GM18498 (cell line): Measurements from ENCODE around the gene ROS1.
"Not testable (repeated sequence)": the region's sequence is repeated elsewhere in the genome, so short reads cannot be mapped to it uniquely, and the experiment has no call there.

Experiments
- ATAC-seq: cut with Tn5 transposase; IDR thresholded peaks from one replicate; pipeline ENCODE4 v1.9.1; 2021; ENCODE audit warnings: mild to moderate bottlenecking, moderate library complexity; ENCODE audit not compliant: unreplicated experiment

Gene ROS1

GRCh38 chr6:117384659-117385058 lies 41.1 kb downstream of the ROS1 start:
- ATAC-seq: no peak

GRCh38 chr6:117381749-117382148 lies 44.0 kb downstream of the ROS1 start:
- ATAC-seq: no peak

- ATAC-seq: no peak
Observed at GRCh38 chr6:117380298-117380697, 45.4 kb downstream of the ROS1 start.

GRCh38 chr6:117375446-117375845 lies 50.3 kb downstream of the ROS1 start:
- no peak for ATAC-seq

GRCh38 chr6:117373211-117373813 lies 52.4 kb downstream of the ROS1 start:
- ATAC-seq: no peak

- not testable (repeated sequence) for ATAC-seq
Observed at GRCh38 chr6:117372289-117372688, 53.5 kb downstream of the ROS1 start.

GRCh38 chr6:117371492-117371891 lies 54.2 kb downstream of the ROS1 start:
- ATAC-seq: no peak

- no peak for ATAC-seq
Observed at GRCh38 chr6:117359581-117359980, 66.2 kb downstream of the ROS1 start.

GRCh38 chr6:117354671-117355070 lies 71.1 kb downstream of the ROS1 start:
- ATAC-seq: no peak

GRCh38 chr6:117352466-117353081 lies 73.2 kb downstream of the ROS1 start:
- ATAC-seq: peak; percentile 69

GRCh38 chr6:117351521-117351920 lies 74.2 kb downstream of the ROS1 start:
- no peak for ATAC-seq

GRCh38 chr6:117346142-117346930 lies 79.4 kb downstream of the ROS1 start:
- no peak for ATAC-seq

- peak; percentile 48 for ATAC-seq
Observed at GRCh38 chr6:117345292-117345610, 80.5 kb downstream of the ROS1 start.

GRCh38 chr6:117344444-117345291 lies 81.1 kb downstream of the ROS1 start:
- peak; percentile 30 for ATAC-seq

GRCh38 chr6:117338567-117338966 lies 87.2 kb downstream of the ROS1 start:
- ATAC-seq: no peak

GRCh38 chr6:117329926-117330325 lies 95.8 kb downstream of the ROS1 start:
- ATAC-seq: no peak

GRCh38 chr6:117328500-117328899 lies 97.2 kb downstream of the ROS1 start:
- ATAC-seq: no peak

- ATAC-seq: no peak
Observed at GRCh38 chr6:117328005-117328389, 97.7 kb downstream of the ROS1 start.

GRCh38 chr6:117327149-117328004 lies 98.4 kb downstream of the ROS1 start:
- no peak for ATAC-seq

- no peak for ATAC-seq
Observed at GRCh38 chr6:117326396-117326795, 99.3 kb downstream of the ROS1 start.
